Tibial nerve (tissue), 4 donors: ENCODE measurements around the gene USP17L15.
"Not testable (repeated sequence)": the region's sequence is repeated elsewhere in the genome, so short reads cannot be mapped to it uniquely, and the experiment has no call there.

Source experiments
- EP300 ChIP-seq, 2 donors: sonication (generic); formaldehyde crosslinking; IDR thresholded peaks; one replicate each; pipeline ENCODE4 v1.6.1; 2017; ENCODE audit warnings: antibody characterized with exemption in 2 of 2, mild to moderate bottlenecking in 1 of 2
- TF ChIP-seq, protein P1 (sequence below), 5 experiments: fragments of 200-600 bp in 3 of 5; fragments of 450-650 bp in 2 of 5; sonication (generic) in 3 of 5; IDR thresholded peaks; one replicate each; pipeline ENCODE4 v1.5.1; 2016 to 2019; ENCODE audit warnings: antibody characterized with exemption in 5 of 5, mild to moderate bottlenecking in 3 of 5, moderate library complexity in 2 of 5

DNA sequence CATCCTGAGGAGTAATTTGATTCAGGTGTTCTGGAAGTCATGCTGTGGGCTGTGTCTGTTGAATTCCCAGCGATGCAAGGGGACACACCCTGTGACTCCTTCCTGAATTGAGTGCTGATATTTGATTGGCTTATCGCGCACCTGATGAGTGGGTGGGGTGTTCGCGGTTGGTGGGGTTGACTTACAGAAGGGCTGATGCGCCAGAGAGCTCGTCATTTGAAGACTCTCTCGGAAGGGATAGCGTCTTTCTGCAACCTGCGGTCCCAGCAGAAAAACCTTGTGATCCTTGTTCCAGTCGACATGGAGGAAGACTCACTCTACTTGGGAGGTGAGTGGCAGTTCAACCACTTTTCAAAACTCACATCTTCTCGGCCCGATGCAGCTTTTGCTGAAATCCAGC is 14.3 kb upstream of the USP17L15 start, which contains the start of gene USP17L12:
- TF ChIP-seq, protein P1, sequence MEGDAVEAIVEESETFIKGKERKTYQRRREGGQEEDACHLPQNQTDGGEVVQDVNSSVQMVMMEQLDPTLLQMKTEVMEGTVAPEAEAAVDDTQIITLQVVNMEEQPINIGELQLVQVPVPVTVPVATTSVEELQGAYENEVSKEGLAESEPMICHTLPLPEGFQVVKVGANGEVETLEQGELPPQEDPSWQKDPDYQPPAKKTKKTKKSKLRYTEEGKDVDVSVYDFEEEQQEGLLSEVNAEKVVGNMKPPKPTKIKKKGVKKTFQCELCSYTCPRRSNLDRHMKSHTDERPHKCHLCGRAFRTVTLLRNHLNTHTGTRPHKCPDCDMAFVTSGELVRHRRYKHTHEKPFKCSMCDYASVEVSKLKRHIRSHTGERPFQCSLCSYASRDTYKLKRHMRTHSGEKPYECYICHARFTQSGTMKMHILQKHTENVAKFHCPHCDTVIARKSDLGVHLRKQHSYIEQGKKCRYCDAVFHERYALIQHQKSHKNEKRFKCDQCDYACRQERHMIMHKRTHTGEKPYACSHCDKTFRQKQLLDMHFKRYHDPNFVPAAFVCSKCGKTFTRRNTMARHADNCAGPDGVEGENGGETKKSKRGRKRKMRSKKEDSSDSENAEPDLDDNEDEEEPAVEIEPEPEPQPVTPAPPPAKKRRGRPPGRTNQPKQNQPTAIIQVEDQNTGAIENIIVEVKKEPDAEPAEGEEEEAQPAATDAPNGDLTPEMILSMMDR (IDR thresholded peaks at IDR 0.05): not testable (repeated sequence)
- TF ChIP-seq EP300 (IDR thresholded peaks at IDR 0.05): not testable (repeated sequence)
